Trophoblast cell (in vitro differentiated cells and primary cell): ENCODE measurements around the gene FPR3.

ENCODE experiments used
- DNase-seq, 2 donors: peaks; one replicate each; pipeline ENCODE4 v3.0.0-alpha.2; 2016
- H2AFZ ChIP-seq: 2 replicates; pipeline ENCODE4 v1.6.1; 2013; ENCODE audit warnings: low read length, moderate library complexity, mild to moderate bottlenecking; ENCODE audit not compliant: insufficient read depth, poor library complexity
- H2AK5ac ChIP-seq: 2 replicates; pipeline ENCODE4 v1.6.1; 2013; ENCODE audit warnings: mild to moderate bottlenecking, low read length
- H2BK120ac ChIP-seq: 2 replicates; pipeline ENCODE4 v1.6.1; 2013; ENCODE audit warnings: low read length, mild to moderate bottlenecking, moderate library complexity; ENCODE audit not compliant: insufficient read depth, poor library complexity
- H2BK12ac ChIP-seq: 2 replicates; pipeline ENCODE4 v1.6.1; 2013; ENCODE audit warnings: mild to moderate bottlenecking, low read length, moderate library complexity
- H2BK5ac ChIP-seq: 2 replicates; pipeline ENCODE4 v1.6.1; 2013; ENCODE audit warnings: low read length, low read depth, moderate library complexity, mild to moderate bottlenecking; ENCODE audit not compliant: poor library complexity
- H3K14ac ChIP-seq: 2 replicates; pipeline ENCODE4 v1.6.1; 2013; ENCODE audit warnings: mild to moderate bottlenecking, low read length
- H3K18ac ChIP-seq: 2 replicates; pipeline ENCODE4 v1.6.1; 2013; ENCODE audit warnings: mild to moderate bottlenecking, low read length
- H3K23ac ChIP-seq: 2 replicates; pipeline ENCODE4 v1.6.1; 2013; ENCODE audit warnings: low read length
- H3K27ac ChIP-seq: 2 replicates; pipeline ENCODE4 v1.5.1; 2013; ENCODE audit warnings: low read depth, mild to moderate bottlenecking, inconsistent platforms, low read length, moderate library complexity
- H3K27me3 ChIP-seq: 2 replicates; pipeline ENCODE4 v1.6.1; 2013; ENCODE audit warnings: inconsistent platforms, mild to moderate bottlenecking, low read length, moderate library complexity; ENCODE audit not compliant: insufficient read depth
- H3K36me3 ChIP-seq, 2 experiments: 1 replicate in 1 of 2; 2 replicates in 1 of 2; pipeline ENCODE4 v1.6.1; 2013; ENCODE audit warnings: low read length in 2 of 2, mild to moderate bottlenecking in 2 of 2, moderate library complexity in 1 of 2; ENCODE audit not compliant: insufficient read depth in 2 of 2, control insufficient read depth in 1 of 2
- H3K4ac ChIP-seq: 2 replicates; pipeline ENCODE4 v1.6.1; 2013; ENCODE audit warnings: low read depth, mild to moderate bottlenecking, low read length, moderate library complexity
- H3K4me1 ChIP-seq, 2 experiments: 1 replicate in 1 of 2; 2 replicates in 1 of 2; pipeline ENCODE4 v1.6.1; 2013; ENCODE audit warnings: low read length in 2 of 2, mild to moderate bottlenecking in 2 of 2, moderate library complexity in 1 of 2; ENCODE audit not compliant: insufficient read depth in 2 of 2, control insufficient read depth in 1 of 2
- H3K4me2 ChIP-seq: 2 replicates; pipeline ENCODE4 v1.6.1; 2013; ENCODE audit warnings: inconsistent platforms, mild to moderate bottlenecking, low read length, moderate library complexity
- H3K4me3 ChIP-seq: 2 replicates; pipeline ENCODE4 v1.5.1; 2013; ENCODE audit warnings: mild to moderate bottlenecking, low read depth, low read length, inconsistent platforms
- H3K79me1 ChIP-seq: one replicate; pipeline ENCODE4 v1.6.1; 2013; ENCODE audit warnings: low read length
- H3K79me2 ChIP-seq: 2 replicates; pipeline ENCODE4 v1.6.1; 2013; ENCODE audit warnings: low read length, mild to moderate bottlenecking; ENCODE audit not compliant: control insufficient read depth, insufficient read depth, poor library complexity
- H3K9ac ChIP-seq: 2 replicates; pipeline ENCODE4 v1.6.1; 2013; ENCODE audit warnings: mild to moderate bottlenecking, low read length
- H3K9me3 ChIP-seq: 2 replicates; pipeline ENCODE4 v1.6.1; 2013; ENCODE audit warnings: low read depth, mild to moderate bottlenecking, control low read depth, inconsistent platforms, low read length; ENCODE audit not compliant: insufficient read depth
- H4K12ac ChIP-seq: 2 replicates; pipeline ENCODE4 v1.6.1; 2013; ENCODE audit warnings: low read depth, mild to moderate bottlenecking, low read length, moderate library complexity
- H4K8ac ChIP-seq: 2 replicates; pipeline ENCODE4 v1.6.1; 2013; ENCODE audit warnings: low read depth, mild to moderate bottlenecking, low read length, moderate library complexity
- H4K91ac ChIP-seq: one replicate; pipeline ENCODE4 v1.6.1; 2013; ENCODE audit warnings: low read depth, mild to moderate bottlenecking, low read length, moderate library complexity
- WGBS: extraction: QIAGEN DNeasy Blood & Tissue Kit; methylation state at CpG from one replicate; pipeline ENCODE4 v1.1.7; 2013; ENCODE audit warnings: missing lambda C conversion rate; ENCODE audit not compliant: insufficient read length, insufficient coverage; ENCODE audit errors: extremely low coverage; 5-methylcytosine and 5-hydroxymethylcytosine counted together

Gene FPR3

DNA sequence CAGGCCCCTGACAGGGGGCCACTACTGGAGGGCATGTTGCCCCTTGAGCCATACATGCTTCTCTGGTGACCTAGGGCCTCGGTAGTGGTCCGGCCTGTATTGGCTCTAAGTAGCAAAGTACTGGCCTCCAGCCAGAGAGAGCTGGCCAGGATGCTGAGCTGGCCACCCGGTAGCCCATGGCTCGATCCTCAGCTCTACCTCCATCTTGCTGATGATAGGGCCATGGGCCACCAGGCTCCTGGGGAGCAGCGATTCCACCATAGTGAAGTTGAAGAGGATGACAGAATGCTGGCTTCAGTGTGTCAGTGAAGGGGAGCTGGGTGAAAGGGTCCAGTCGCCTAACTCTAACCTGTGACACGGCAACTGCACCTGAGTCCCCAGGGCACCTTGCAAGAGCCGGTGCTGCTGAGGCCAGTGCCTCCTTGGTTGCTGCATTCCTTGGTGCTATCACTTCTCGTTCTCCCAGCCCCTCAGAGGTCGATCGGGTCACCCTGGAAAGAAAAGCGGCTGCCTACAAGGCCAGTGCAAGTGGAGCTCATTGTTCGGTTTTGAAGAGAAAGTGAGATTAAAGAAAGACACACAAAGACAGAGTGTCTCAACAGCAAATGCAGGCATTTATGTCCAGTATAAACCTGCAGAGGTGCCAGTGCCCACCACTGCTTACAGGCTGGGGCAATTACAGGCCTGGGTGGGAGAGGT lies 5.0 kb downstream of the FPR3 start:
- no peak for DNase-seq

GRCh38 chr19:51800473-51801244 lies 5.7 kb downstream of the FPR3 start:
- no peaks in the 10 kb centered on the region for H3K36me3 ChIP-seq
- no peaks in the 10 kb centered on the region for H3K27me3 ChIP-seq
- H3K79me2 ChIP-seq = no peaks in the 10 kb centered on the region
- peaks cover 11% of the 10 kb centered on the region for H3K9me3 ChIP-seq
- peak overlapping the region; percentile 20 for H2AK5ac ChIP-seq
- no peak overlapping the region for H3K4me2 ChIP-seq
- no CpG with 5 or more reads among the region's 7 CpGs for WGBS
- no peak for DNase-seq
- H3K18ac ChIP-seq = no peak overlapping the region
- no peak overlapping the region for H2BK120ac ChIP-seq
- H3K4me3 ChIP-seq = no peak overlapping the region
- peak overlapping the region; percentile 72 for H4K91ac ChIP-seq
- H3K23ac ChIP-seq = no peak overlapping the region
- no peak overlapping the region for H4K12ac ChIP-seq
- H2BK5ac ChIP-seq = peak overlapping the region; percentile 29
- peak overlapping the region; percentile 85 for H3K27ac ChIP-seq
- no peak overlapping the region for H3K9ac ChIP-seq
- peaks cover 21% of the 10 kb centered on the region for H3K79me1 ChIP-seq
- H3K14ac ChIP-seq = peak overlapping the region; percentile 67
- H4K8ac ChIP-seq = no peak overlapping the region
- peaks cover 14 to 15% of the 10 kb centered on the region in 2 experiments for H3K4me1 ChIP-seq
- peak overlapping the region; percentile 83 for H2BK12ac ChIP-seq
- H3K4ac ChIP-seq = no peak overlapping the region
- no peak overlapping the region for H2AFZ ChIP-seq

More for the DNA sequence above, 5.0 kb downstream of the FPR3 start:
- no peak overlapping the region for H3K9ac ChIP-seq
- H2AFZ ChIP-seq = peak overlapping the region; percentile 24
- H3K79me2 ChIP-seq = no peaks in the 10 kb centered on the region
- peak overlapping the region; percentile 67 for H3K14ac ChIP-seq
- peaks cover 19% of the 10 kb centered on the region for H3K79me1 ChIP-seq
- no peak overlapping the region for H3K23ac ChIP-seq
- H3K36me3 ChIP-seq = no peaks in the 10 kb centered on the region
- H2BK120ac ChIP-seq = peak overlapping the region; percentile 77
- no peaks in the 10 kb centered on the region for H3K27me3 ChIP-seq
- H3K18ac ChIP-seq = peak overlapping the region; percentile 56
- peak overlapping the region; percentile 81 for H2BK5ac ChIP-seq
- no peak overlapping the region for H3K4ac ChIP-seq
- peaks cover 11 to 12% of the 10 kb centered on the region in 2 experiments for H3K4me1 ChIP-seq
- peak overlapping the region; percentile 83 for H2BK12ac ChIP-seq
- H3K4me2 ChIP-seq = no peak overlapping the region
- H3K9me3 ChIP-seq = peaks cover 11% of the 10 kb centered on the region
- H4K8ac ChIP-seq = peak overlapping the region; percentile 44
- peak overlapping the region; percentile 85 for H3K27ac ChIP-seq
- peak overlapping the region; percentile 72 for H4K91ac ChIP-seq
- no peak overlapping the region for H4K12ac ChIP-seq
- peak overlapping the region; percentile 20 for H2AK5ac ChIP-seq
- WGBS = no CpG with 5 or more reads among the region's 13 CpGs
- H3K4me3 ChIP-seq = no peak overlapping the region

GRCh38 chr19:51802775-51803174 lies 7.8 kb downstream of the FPR3 start:
- Histone ChIP-seq H2AK5ac (no peak overlapping the region), H3K79me1 (peaks cover 23% of the 10 kb centered on the region), H3K4ac (no peak overlapping the region), H2BK120ac (no peak overlapping the region), H3K79me2 (no peaks in the 10 kb centered on the region), H3K18ac (no peak overlapping the region), H3K14ac (no peak overlapping the region), H3K23ac (no peak overlapping the region), H3K36me3 (no peaks in the 10 kb centered on the region), H3K4me2 (no peak overlapping the region), H3K4me3 (no peak overlapping the region), H4K8ac (no peak overlapping the region), H2BK12ac (no peak overlapping the region), H2AFZ (no peak overlapping the region), H3K27me3 (no peaks in the 10 kb centered on the region), H2BK5ac (no peak overlapping the region), H4K12ac (no peak overlapping the region), H3K9ac (no peak overlapping the region), H3K4me1 (peaks cover 17 to 18% of the 10 kb centered on the region in 2 experiments), H4K91ac (no peak overlapping the region), H3K9me3 (peaks cover 11% of the 10 kb centered on the region), H3K27ac (no peak overlapping the region)
- no CpG with 5 or more reads among the region's 2 CpGs for WGBS
- DNase-seq = no peak

DNA sequence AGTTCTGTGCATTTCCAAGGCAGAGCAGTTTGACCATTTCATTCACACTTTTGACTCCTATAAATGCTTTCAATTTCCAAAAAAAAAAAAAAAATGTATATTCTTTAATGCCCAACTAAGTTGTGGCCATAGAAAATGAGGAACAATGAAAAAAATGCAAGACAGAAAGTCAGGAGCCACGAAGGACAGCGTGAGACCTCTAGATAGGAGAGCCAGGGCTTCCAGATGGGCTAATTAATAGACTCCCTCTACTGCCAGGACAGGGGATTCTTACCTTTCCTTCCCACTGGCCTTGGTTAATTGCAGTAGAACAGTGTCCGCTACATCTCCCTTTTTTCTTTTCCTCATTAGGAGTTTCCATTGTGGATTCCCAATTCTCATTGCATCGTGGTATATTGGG lies 8.6 kb downstream of the FPR3 start:
- peaks cover 16 to 17% of the 10 kb centered on the region in 2 experiments for H3K4me1 ChIP-seq
- H3K14ac ChIP-seq = no peak overlapping the region
- peak overlapping the region; percentile 72 for H3K27ac ChIP-seq
- H3K79me2 ChIP-seq = no peaks in the 10 kb centered on the region
- H4K12ac ChIP-seq = no peak overlapping the region
- H3K4me3 ChIP-seq = no peak overlapping the region
- no peak overlapping the region for H3K18ac ChIP-seq
- H3K4me2 ChIP-seq = no peak overlapping the region
- no CpG with 5 or more reads among the region's 4 CpGs for WGBS
- peak overlapping the region; percentile 8 for H2BK5ac ChIP-seq
- no peak overlapping the region for H4K91ac ChIP-seq
- no peak for DNase-seq
- H3K4ac ChIP-seq = no peak overlapping the region
- no peak overlapping the region for H2AFZ ChIP-seq
- peaks cover 23% of the 10 kb centered on the region for H3K79me1 ChIP-seq
- no peak overlapping the region for H3K9ac ChIP-seq
- no peak overlapping the region for H4K8ac ChIP-seq
- no peak overlapping the region for H2BK120ac ChIP-seq
- peaks cover 11% of the 10 kb centered on the region for H3K9me3 ChIP-seq
- H2AK5ac ChIP-seq = no peak overlapping the region
- no peaks in the 10 kb centered on the region for H3K36me3 ChIP-seq
- H2BK12ac ChIP-seq = peak overlapping the region; percentile 33
- H3K27me3 ChIP-seq = no peaks in the 10 kb centered on the region
- H3K23ac ChIP-seq = no peak overlapping the region
